HepG2 (cell line): ENCODE data around the gene PDGFB. TPM values are rescaled to one million over a fixed set of nuclear protein-coding genes. Genes with fewer than 3 reads are reported as not detected.

ENCODE experiments used
- ASH2L ChIP-seq: fragments of 300-600, 200-600 bp; sonication (generic); IDR thresholded peaks from 2 replicates; pipeline ENCODE4 v1.7.0; 2017; ENCODE audit warnings: low read depth, mild to moderate bottlenecking, moderate library complexity, mixed read lengths, low read length; ENCODE audit not compliant: insufficient read length
- CBFB ChIP-seq: sonication (generic); formaldehyde crosslinking; IDR thresholded peaks from 2 replicates; pipeline ENCODE4 v1.4.0; 2020; ENCODE audit warnings: missing genetic modification reagents
- CEBPB ChIP-seq: IDR thresholded peaks from 2 replicates; pipeline ENCODE4 v1.6.1; 2011; ENCODE audit warnings: low read depth, low read length, improper control_type of control experiment, borderline replicate concordance
- CHCHD3 ChIP-seq: sonication (generic); formaldehyde crosslinking; IDR thresholded peaks from 2 replicates; pipeline ENCODE4 v1.8.0; 2022; ENCODE audit warnings: mild to moderate bottlenecking, missing genetic modification reagents, moderate library complexity
- EP300 ChIP-seq, 3 experiments: sonication (generic) in 1 of 3; formaldehyde crosslinking in 1 of 3; IDR thresholded peaks; 2 replicates each; pipeline versions ENCODE4 v1.5.1 to v1.6.1; 2011 to 2020; ENCODE audit warnings: low read depth in 2 of 3, low read length in 2 of 3, borderline replicate concordance in 1 of 3, improper control_type of control experiment in 1 of 3, mild to moderate bottlenecking in 1 of 3, missing genetic modification reagents in 1 of 3, moderate library complexity in 1 of 3
- FOXP4 ChIP-seq: sonication (generic); formaldehyde crosslinking; IDR thresholded peaks from 2 replicates; pipeline ENCODE4 v1.4.0; 2020; ENCODE audit warnings: missing genetic modification reagents
- GATAD2A ChIP-seq: IDR thresholded peaks from 2 replicates; pipeline ENCODE4 v1.6.1; 2016
- HMG20B ChIP-seq: conservative IDR thresholded peaks from 2 replicates; pipeline ENCODE4 v1.6.1; 2016; ENCODE audit warnings: missing genetic modification reagents, missing compliant biosample characterization
- MED1 ChIP-seq: sonication (generic); formaldehyde crosslinking; IDR thresholded peaks from 2 replicates; pipeline ENCODE4 v1.4.0; 2020; ENCODE audit warnings: missing genetic modification reagents
- NBN ChIP-seq: fragments of 450-650 bp; conservative IDR thresholded peaks from 2 replicates; pipeline ENCODE4 v1.6.1; 2017
- NRL ChIP-seq: sonication (generic); formaldehyde crosslinking; IDR thresholded peaks from 2 replicates; pipeline ENCODE4 v1.5.0; 2020; ENCODE audit warnings: missing genetic modification reagents, mild to moderate bottlenecking, moderate library complexity, borderline replicate concordance
- RAD51 ChIP-seq: fragments of 450-650 bp; IDR thresholded peaks from 2 replicates; pipeline ENCODE4 v1.6.1; 2016; ENCODE audit warnings: borderline replicate concordance
- SP5 ChIP-seq: IDR thresholded peaks from 2 replicates; pipeline ENCODE4 v1.6.1; 2016; ENCODE audit warnings: low read depth, borderline replicate concordance
- SYNCRIP ChIP-seq: fragments of 200-400 bp; formaldehyde crosslinking; IDR thresholded peaks from 2 replicates; pipeline ENCODE4 v1.6.1; 2018; ENCODE audit warnings: mild to moderate bottlenecking, low read depth, low read length; ENCODE audit not compliant: insufficient read depth
- U2AF1 ChIP-seq: fragments of 200-400 bp; formaldehyde crosslinking; optimal IDR thresholded peaks from 2 replicates; pipeline ENCODE3; 2017; ENCODE audit warnings: mild to moderate bottlenecking, low read depth, low read length
- ZEB1 ChIP-seq: IDR thresholded peaks from 2 replicates; pipeline ENCODE4 v1.6.1; 2012; ENCODE audit warnings: mild to moderate bottlenecking, low read depth, inconsistent platforms; ENCODE audit not compliant: insufficient replicate concordance
- ZFP37 ChIP-seq: sonication (generic); formaldehyde crosslinking; IDR thresholded peaks from 2 replicates; pipeline ENCODE4 v1.4.0; 2020; ENCODE audit warnings: missing genetic modification reagents, borderline replicate concordance
- ZNF136 ChIP-seq: sonication (generic); formaldehyde crosslinking; IDR thresholded peaks from 2 replicates; pipeline ENCODE4 v1.8.1; 2022; ENCODE audit warnings: low read depth, mild to moderate bottlenecking, moderate library complexity, missing genetic modification reagents
- ZNF691 ChIP-seq: sonication (generic); formaldehyde crosslinking; IDR thresholded peaks from 2 replicates; pipeline ENCODE4 v1.4.0; 2020; ENCODE audit warnings: missing genetic modification reagents, low read depth, mild to moderate bottlenecking, borderline replicate concordance
- ZNF766 ChIP-seq: sonication (generic); formaldehyde crosslinking; IDR thresholded peaks from 2 replicates; pipeline ENCODE4 v1.5.0; 2020; ENCODE audit warnings: missing genetic modification reagents, borderline replicate concordance
- polyA plus RNA-seq, 8 experiments: library from polyadenylated mRNA; depleted of rRNA in 3 of 8; stranded (reverse) in 7 of 8; unstranded in 1 of 8; fragments of >200 nt; fragmentation: Illumina TruSeq in 4 of 8; extraction: Trizol in 4 of 8; gene quantifications; 2 replicates each; pipeline versions ENCODE4 v1.2.1 to v1.2.3, GENCODE V29; 2011 to 2016; ENCODE audit warnings: low read depth in 4 of 8, missing spikeins in 1 of 8, mixed read lengths in 1 of 8; ENCODE audit not compliant: insufficient read depth in 1 of 8
- total RNA-seq, 5 experiments: library from RNA; depleted of rRNA; stranded (reverse); fragments of >200 nt; fragmentation: Illumina TruSeq; extraction: Trizol; gene quantifications; 2 replicates each; pipeline ENCODE4 v1.2.3, GENCODE V29; 2016; ENCODE audit warnings: low read depth in 1 of 5
- TF ChIP-seq, protein P1 (sequence below): sonication (generic); formaldehyde crosslinking; IDR thresholded peaks from 2 replicates; pipeline ENCODE4 v1.4.0; 2020; ENCODE audit warnings: missing genetic modification reagents
- TF ChIP-seq, protein P2 (sequence below): sonication (generic); formaldehyde crosslinking; IDR thresholded peaks from 2 replicates; pipeline ENCODE4 v1.5.1; 2020; ENCODE audit warnings: mild to moderate bottlenecking, missing genetic modification reagents, moderate library complexity

The PDGFB gene
- total and polyA plus RNA-seq, 2 of the 13 experiments (the other 11 are each of a cell fraction or from before 2014, with no cell fraction given) = 1.4 to 10.1 TPM

DNA sequence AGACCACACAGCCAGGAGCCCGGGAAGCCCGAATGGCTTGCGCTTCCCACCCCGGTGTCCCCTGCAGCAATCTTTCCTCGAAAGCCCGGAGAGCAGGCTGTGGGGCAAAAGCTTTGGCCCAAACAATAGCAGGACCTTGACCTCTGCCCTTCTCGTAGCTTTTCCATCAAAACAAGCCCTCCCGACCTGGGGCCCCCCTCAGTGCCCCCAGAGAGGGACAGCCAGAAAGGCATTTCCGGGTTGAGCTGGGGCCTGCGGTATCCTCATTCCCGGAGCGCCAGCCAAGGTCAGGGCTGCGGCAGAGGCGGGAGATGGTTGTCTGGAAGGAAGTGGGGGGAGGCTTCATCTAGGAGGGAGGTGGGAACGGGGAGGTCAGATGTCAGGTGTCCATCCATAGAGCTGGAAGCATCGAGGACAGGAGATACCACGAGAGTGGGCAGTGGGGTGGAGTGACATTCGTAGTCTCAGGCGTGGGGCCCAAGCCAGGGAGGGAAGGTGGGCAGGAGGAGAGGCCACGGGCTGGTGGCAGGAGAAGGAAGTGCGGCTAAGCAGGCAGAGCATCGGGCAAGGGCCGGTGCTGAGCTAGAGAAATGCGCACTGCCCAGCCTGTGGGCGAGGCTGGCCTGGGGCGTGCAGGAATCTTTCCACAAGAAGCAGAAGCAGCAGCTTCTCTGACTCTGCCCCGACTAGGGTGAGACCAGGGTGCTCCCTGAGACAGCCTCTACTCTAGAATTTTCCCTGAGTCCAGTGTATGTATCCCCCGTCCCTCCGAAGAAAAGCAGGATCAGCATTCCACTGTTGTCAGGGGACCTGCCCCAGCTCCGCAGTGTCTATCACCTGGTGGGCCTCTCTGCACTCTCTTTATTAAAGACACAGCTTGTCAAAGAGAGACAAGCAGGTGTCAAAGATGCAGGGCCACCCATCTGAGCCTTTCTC, 14.3 kb downstream of the PDGFB start (continued):
- TF ChIP-seq NBN = no peak
- 0 out of 2 replicates have a peak, but pooled peaks have one; percentile 50 for TF ChIP-seq ZNF136
- no peak for TF ChIP-seq ZFP37 (CRISPR knock-in tag)
- TF ChIP-seq ZNF691 (CRISPR knock-in tag) = peak; percentile 75; the same call in 1 of the 2 replicates
- TF ChIP-seq HMG20B (CRISPR knock-in tag) = 0 out of 2 replicates have a peak, but pooled peaks have one; percentile 56
- peak; percentile 34 for TF ChIP-seq ASH2L
- no peak for TF ChIP-seq U2AF1
- no peak for TF ChIP-seq CHCHD3 (CRISPR knock-in tag)
- peak; percentile 77 for TF ChIP-seq FOXP4
- TF ChIP-seq GATAD2A (CRISPR knock-in tag) = peak; percentile 93
- TF ChIP-seq, protein P1, sequence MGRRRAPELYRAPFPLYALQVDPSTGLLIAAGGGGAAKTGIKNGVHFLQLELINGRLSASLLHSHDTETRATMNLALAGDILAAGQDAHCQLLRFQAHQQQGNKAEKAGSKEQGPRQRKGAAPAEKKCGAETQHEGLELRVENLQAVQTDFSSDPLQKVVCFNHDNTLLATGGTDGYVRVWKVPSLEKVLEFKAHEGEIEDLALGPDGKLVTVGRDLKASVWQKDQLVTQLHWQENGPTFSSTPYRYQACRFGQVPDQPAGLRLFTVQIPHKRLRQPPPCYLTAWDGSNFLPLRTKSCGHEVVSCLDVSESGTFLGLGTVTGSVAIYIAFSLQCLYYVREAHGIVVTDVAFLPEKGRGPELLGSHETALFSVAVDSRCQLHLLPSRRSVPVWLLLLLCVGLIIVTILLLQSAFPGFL = no peak
- TF ChIP-seq, protein P2, sequence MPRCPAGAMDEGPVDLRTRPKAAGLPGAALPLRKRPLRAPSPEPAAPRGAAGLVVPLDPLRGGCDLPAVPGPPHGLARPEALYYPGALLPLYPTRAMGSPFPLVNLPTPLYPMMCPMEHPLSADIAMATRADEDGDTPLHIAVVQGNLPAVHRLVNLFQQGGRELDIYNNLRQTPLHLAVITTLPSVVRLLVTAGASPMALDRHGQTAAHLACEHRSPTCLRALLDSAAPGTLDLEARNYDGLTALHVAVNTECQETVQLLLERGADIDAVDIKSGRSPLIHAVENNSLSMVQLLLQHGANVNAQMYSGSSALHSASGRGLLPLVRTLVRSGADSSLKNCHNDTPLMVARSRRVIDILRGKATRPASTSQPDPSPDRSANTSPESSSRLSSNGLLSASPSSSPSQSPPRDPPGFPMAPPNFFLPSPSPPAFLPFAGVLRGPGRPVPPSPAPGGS = no peak
- peak; percentile 55 for TF ChIP-seq ZEB1
- no peak for TF ChIP-seq SYNCRIP
- no peak for TF ChIP-seq RAD51
- TF ChIP-seq CBFB (CRISPR knock-in tag) = no peak; the same call in 1 of the 2 replicates
- no peak for TF ChIP-seq ZNF766 (CRISPR knock-in tag)
- TF ChIP-seq EP300 (IDR thresholded peaks at IDR 0.05; ENCODE audit: low read depth in 2 of 2, low read length in 2 of 2) = peak in 1 of 2 experiments; percentile 79; a peak in 2 of 4 replicates
- TF ChIP-seq EP300 (CRISPR knock-in tag; IDR thresholded peaks at IDR 0.05; ENCODE audit: borderline replicate concordance) = peak; percentile 82; the same call in 1 of the 2 replicates
- TF ChIP-seq CEBPB = no peak
- TF ChIP-seq MED1 = peak; percentile 95
- TF ChIP-seq NRL (CRISPR knock-in tag) = no peak
- TF ChIP-seq SP5 (CRISPR knock-in tag) = peak; percentile 66
